Activated CD8-positive, alpha-beta T cell treated with anti-CD3 and anti-CD28 coated beads, Interleukin-2, amount 10 ng/mL, durations not matched to agents 7 days and 5 days (primary cell): ENCODE measurements around the gene ADCY7. TPM values are rescaled to one million over a fixed set of nuclear protein-coding genes. Genes with fewer than 3 reads are reported as not detected.

Experiments
- ATAC-seq: fragments of 150-1000 bp; cut with Tn5 transposase; one replicate; pipeline ENCODE4 v1.10.0; 2021; ENCODE audit warnings: moderate library complexity
- CTCF ChIA-PET: fragments of 350-600 bp; sonication (Branson Sonifier 250); formaldehyde crosslinking; loops from one replicate; lab custom pipeline; 2021; ENCODE audit warnings: antibody characterized with exemption; lab: Charles Lee
- POLR2A ChIA-PET: fragments of 350-600 bp; sonication (Branson Sonifier 250); formaldehyde crosslinking; loops from one replicate; lab custom pipeline; 2021; ENCODE audit warnings: antibody characterized with exemption; lab: Charles Lee
- DNase-seq: peaks from one replicate; pipeline ENCODE4 v3.0.0-alpha.2; 2020
- H3K27ac Mint-ChIP-seq: one replicate; pipeline ENCODE4 v1.8.0; 2021; ENCODE audit warnings: mild to moderate bottlenecking, mixed read lengths
- H3K27me3 Mint-ChIP-seq: one replicate; pipeline ENCODE4 v1.8.0; 2021; ENCODE audit warnings: low read depth, mixed read lengths
- H3K36me3 Mint-ChIP-seq: one replicate; pipeline ENCODE4 v1.8.0; 2021; ENCODE audit warnings: low read depth, mixed read lengths
- H3K4me1 Mint-ChIP-seq: one replicate; pipeline ENCODE4 v1.8.0; 2021; ENCODE audit warnings: low read depth, mixed read lengths
- H3K4me3 Mint-ChIP-seq: one replicate; pipeline ENCODE4 v1.8.0; 2021; ENCODE audit warnings: mild to moderate bottlenecking, mixed read lengths
- H3K9me3 Mint-ChIP-seq: one replicate; pipeline ENCODE4 v1.8.0; 2022; ENCODE audit warnings: mixed read lengths; ENCODE audit not compliant: insufficient read depth
- total RNA-seq, 2 experiments: library from RNA; stranded (reverse); gene quantifications; one replicate each; pipeline ENCODE4 v1.2.3, GENCODE V29; 2021

The ADCY7 gene
- total RNA-seq, 2 experiments from 2014 or later = 214 to 225 TPM

GRCh38 chr16:50261160-50261706 lies 5.1 kb upstream of the ADCY7 start:
- peaks cover 62% of the 10 kb centered on the region for H3K4me1 Mint-ChIP-seq
- ChIA-PET POLR2A (interaction anchor here (1.5 kb wide), 1 partner anchor 13 kb away, joined by 3 read pairs; no protein-coding TSS in a partner anchor), CTCF (interaction anchor here (0.9 to 1.5 kb wide), 4 partner anchors 13 to 236 kb away, joined by 3 to 5 read pairs (median 3); partner anchors contain the start of gene CNEP1R1)
- H3K4me3 Mint-ChIP-seq = no peak overlapping the region
- ATAC-seq = no peak
- no peak overlapping the region for H3K27ac Mint-ChIP-seq
- H3K27me3 Mint-ChIP-seq = peaks cover 12% of the 10 kb centered on the region
- no peaks in the 10 kb centered on the region for H3K9me3 Mint-ChIP-seq
- H3K36me3 Mint-ChIP-seq = peaks cover 10% of the 10 kb centered on the region
- DNase-seq = no peak

- H3K4me1 Mint-ChIP-seq = peaks cover 64% of the 10 kb centered on the region
- no peak for ATAC-seq
- CTCF ChIA-PET = interaction anchor here (0.7 to 1.5 kb wide), 4 partner anchors 12 to 54 kb away, joined by 3 read pairs; no protein-coding TSS in a partner anchor
- peaks cover 13% of the 10 kb centered on the region for H3K36me3 Mint-ChIP-seq
- DNase-seq = no peak
- H3K27me3 Mint-ChIP-seq = peaks cover 10% of the 10 kb centered on the region
- POLR2A ChIA-PET = interaction anchor here (1.0 to 1.4 kb wide), 2 partner anchors 12 to 17 kb away, joined by 3 to 4 read pairs; no protein-coding TSS in a partner anchor
- no peak overlapping the region for H3K4me3 Mint-ChIP-seq
- H3K9me3 Mint-ChIP-seq = no peaks in the 10 kb centered on the region
- no peak overlapping the region for H3K27ac Mint-ChIP-seq
Measured at GRCh38 chr16:50261707-50262235, 4.6 kb upstream of the ADCY7 start.

- Mint-ChIP-seq H3K9me3 (no peaks in the 10 kb centered on the region), H3K4me3 (no peak overlapping the region), H3K4me1 (peaks cover 66% of the 10 kb centered on the region), H3K27me3 (peaks cover 5% of the 10 kb centered on the region), H3K36me3 (peaks cover 23% of the 10 kb centered on the region), H3K27ac (peak overlapping the region; percentile 64)
- CTCF ChIA-PET = interaction anchor here (1.2 to 2.3 kb wide), 3 partner anchors 12 to 402 kb away, joined by 3 to 7 read pairs (median 4); no protein-coding TSS in a partner anchor
- POLR2A ChIA-PET = interaction anchor here (0.5 to 3.7 kb wide), 4 partner anchors 10 to 20 kb away, joined by 3 to 18 read pairs (median 4); no protein-coding TSS in a partner anchor
- DNase-seq = no peak
- no peak for ATAC-seq
Measured at GRCh38 chr16:50263060-50263909, 3.1 kb upstream of the ADCY7 start.

GRCh38 chr16:50263940-50264929 lies 2.1 kb upstream of the ADCY7 start:
- H3K9me3 Mint-ChIP-seq = no peaks in the 10 kb centered on the region
- DNase-seq (peak; percentile 54), ATAC-seq (no peak)
- peaks cover 74% of the 10 kb centered on the region for H3K4me1 Mint-ChIP-seq
- ChIA-PET CTCF (interaction anchor here (1.1 to 2.3 kb wide), 8 partner anchors 9 to 401 kb away, joined by 3 to 9 read pairs (median 5); no protein-coding TSS in a partner anchor), POLR2A (interaction anchor here (1.0 to 3.7 kb wide), 2 partner anchors 9 to 10 kb away, joined by 3 to 18 read pairs; no protein-coding TSS in a partner anchor)
- H3K27ac Mint-ChIP-seq = peak overlapping the region; percentile 64
- peaks cover 5% of the 10 kb centered on the region for H3K27me3 Mint-ChIP-seq
- peaks cover 30% of the 10 kb centered on the region for H3K36me3 Mint-ChIP-seq
- H3K4me3 Mint-ChIP-seq = no peak overlapping the region

GRCh38 chr16:50265260-50265659 lies 1.1 kb upstream of the ADCY7 start:
- Mint-ChIP-seq H3K36me3 (peaks cover 36% of the 10 kb centered on the region), H3K27ac (peak overlapping the region; percentile 98), H3K4me3 (peak overlapping the region; percentile 60), H3K9me3 (no peaks in the 10 kb centered on the region), H3K4me1 (peaks cover 76% of the 10 kb centered on the region), H3K27me3 (no peaks in the 10 kb centered on the region)
- ATAC-seq (peak; percentile 28), DNase-seq (peak; percentile 62)
- POLR2A ChIA-PET = interaction anchor here (0.8 to 3.7 kb wide), 2 partner anchors 9 to 16 kb away, joined by 3 to 18 read pairs; no protein-coding TSS in a partner anchor
- CTCF ChIA-PET = interaction anchor here (0.8 to 3.4 kb wide), 16 partner anchors 9 to 481 kb away, joined by 3 to 11 read pairs (median 4); partner anchors contain the start of gene CNEP1R1

GRCh38 chr16:50265716-50266336 lies 525 bp upstream of the ADCY7 start:
- H3K4me1 Mint-ChIP-seq = peaks cover 79% of the 10 kb centered on the region
- H3K4me3 Mint-ChIP-seq = peak overlapping the region; percentile 98
- no peaks in the 10 kb centered on the region for H3K27me3 Mint-ChIP-seq
- H3K27ac Mint-ChIP-seq = peak overlapping the region; percentile 98
- ChIA-PET CTCF (interaction anchor here (0.6 to 3.4 kb wide), 16 partner anchors 9 to 481 kb away, joined by 3 to 19 read pairs (median 5); partner anchors contain the start of gene CNEP1R1), POLR2A (interaction anchor here (0.5 to 3.7 kb wide), 6 partner anchors 9 to 329 kb away, joined by 3 to 18 read pairs (median 5); no protein-coding TSS in a partner anchor)
- no peaks in the 10 kb centered on the region for H3K9me3 Mint-ChIP-seq
- no peak for ATAC-seq
- H3K36me3 Mint-ChIP-seq = peaks cover 38% of the 10 kb centered on the region
- no peak for DNase-seq

GRCh38 chr16:50267151-50267631 lies 840 bp downstream of the ADCY7 start:
- DNase-seq = no peak
- Mint-ChIP-seq H3K27ac (peak overlapping the region; percentile 98), H3K36me3 (peaks cover 49% of the 10 kb centered on the region), H3K4me3 (peak overlapping the region; percentile 98), H3K9me3 (no peaks in the 10 kb centered on the region), H3K4me1 (peaks cover 83% of the 10 kb centered on the region), H3K27me3 (no peaks in the 10 kb centered on the region)
- POLR2A ChIA-PET = interaction anchor here (0.6 to 3.7 kb wide), 5 partner anchors 7 to 413 kb away, joined by 3 to 18 read pairs (median 4); no protein-coding TSS in a partner anchor
- peak; percentile 8 for ATAC-seq
- CTCF ChIA-PET = interaction anchor here (1.0 to 3.4 kb wide), 9 partner anchors 7 to 242 kb away, joined by 3 to 19 read pairs (median 6); partner anchors contain the start of gene CNEP1R1

DNA sequence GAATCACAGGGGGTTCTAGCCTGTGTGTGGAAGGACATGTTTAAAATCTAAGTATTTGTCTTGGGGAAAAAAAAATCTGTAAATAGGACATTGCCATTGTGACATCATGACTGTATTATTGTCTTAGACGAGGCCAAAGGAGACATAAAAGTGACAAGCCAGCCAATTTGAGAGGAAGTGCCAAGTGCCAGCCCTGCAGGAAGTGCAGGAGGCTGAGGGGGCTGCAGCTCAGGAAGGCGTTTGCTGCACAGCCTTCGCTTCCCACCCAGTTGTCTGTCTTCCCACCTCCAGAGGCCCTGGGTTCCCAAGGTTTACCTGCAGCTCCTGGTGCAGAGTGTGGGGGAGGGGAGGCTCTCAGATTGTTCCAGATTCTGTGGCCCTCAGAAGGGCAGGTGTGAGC lies 1.3 kb downstream of the ADCY7 start:
- POLR2A ChIA-PET = interaction anchor here (0.7 to 1.4 kb wide), 5 partner anchors 14 to 498 kb away, joined by 3 to 5 read pairs (median 3); no protein-coding TSS in a partner anchor
- Mint-ChIP-seq H3K36me3 (peaks cover 53% of the 10 kb centered on the region), H3K4me3 (peak overlapping the region; percentile 98), H3K4me1 (peaks cover 84% of the 10 kb centered on the region), H3K27me3 (no peaks in the 10 kb centered on the region), H3K9me3 (no peaks in the 10 kb centered on the region), H3K27ac (peak overlapping the region; percentile 98)
- ATAC-seq = no peak
- peak; percentile 49 for DNase-seq
- CTCF ChIA-PET = interaction anchor here (0.7 to 3.4 kb wide), 10 partner anchors 11 to 87 kb away, joined by 3 to 19 read pairs (median 5); no protein-coding TSS in a partner anchor

DNA sequence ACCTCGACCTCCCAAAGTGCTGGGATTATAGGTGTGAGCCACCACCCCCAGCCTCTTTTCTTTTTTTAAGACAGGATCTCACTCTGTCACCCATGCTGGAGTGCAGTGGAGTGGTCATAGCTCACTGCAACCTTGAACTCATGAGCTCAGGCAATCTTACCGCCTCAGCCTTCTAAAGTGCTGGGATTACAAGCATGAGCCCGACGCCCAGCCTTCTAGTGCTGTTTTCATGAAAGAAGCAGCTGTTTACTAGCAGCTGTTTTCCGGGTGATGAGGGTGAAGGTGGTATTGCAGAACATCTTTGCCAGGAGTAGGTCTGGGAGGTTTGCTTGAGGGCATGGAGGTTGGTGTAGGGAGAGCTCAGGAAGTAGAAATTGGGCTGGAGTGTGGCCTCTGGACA lies 2.0 kb downstream of the ADCY7 start:
- CTCF ChIA-PET = interaction anchor here (0.8 to 3.4 kb wide), 11 partner anchors 10 to 244 kb away, joined by 3 to 19 read pairs (median 5); partner anchors contain the start of gene CNEP1R1
- Mint-ChIP-seq H3K27me3 (no peaks in the 10 kb centered on the region), H3K9me3 (no peaks in the 10 kb centered on the region), H3K4me3 (peak overlapping the region; percentile 98), H3K36me3 (peaks cover 59% of the 10 kb centered on the region), H3K4me1 (peaks cover 84% of the 10 kb centered on the region), H3K27ac (peak overlapping the region; percentile 87)
- ATAC-seq (no peak), DNase-seq (no peak)
- POLR2A ChIA-PET = interaction anchor here (1.0 to 1.4 kb wide), 4 partner anchors 13 to 412 kb away, joined by 3 to 5 read pairs (median 3); no protein-coding TSS in a partner anchor
